Kidney epithelial cell (primary cell): ENCODE measurements around the gene SLC35F3. TPM values are rescaled to one million over a fixed set of nuclear protein-coding genes. Genes with fewer than 3 reads are reported as not detected.

Experiments
- DNase-seq: peaks from one replicate; pipeline ENCODE4 v3.0.0-alpha.2; 2010; ENCODE audit warnings: low read depth
- H3K27me3 ChIP-seq: 2 replicates; pipeline ENCODE4 v1.6.0; 2011; ENCODE audit warnings: low read length; ENCODE audit not compliant: control insufficient read depth, insufficient read depth
- H3K36me3 ChIP-seq: 2 replicates; pipeline ENCODE4 v1.5.1; 2011; ENCODE audit warnings: low read length; ENCODE audit not compliant: control insufficient read depth, insufficient read depth
- H3K4me3 ChIP-seq: 2 replicates; pipeline ENCODE4 v1.5.1; 2011; ENCODE audit warnings: low read depth, mild to moderate bottlenecking, control low read depth, low read length
- total RNA-seq: library from RNA; depleted of rRNA; stranded (reverse); fragments of >200 nt; gene quantifications from 2 replicates; pipeline ENCODE4 v1.2.3, GENCODE V29; 2015
- TF ChIP-seq, protein P1 (sequence below): IDR thresholded peaks from 2 replicates; pipeline ENCODE4 v1.5.1; 2011; ENCODE audit warnings: mild to moderate bottlenecking, moderate library complexity, low read length, control low read depth, inconsistent platforms; ENCODE audit not compliant: insufficient read depth, poor library complexity, severe bottlenecking

The SLC35F3 gene
- total RNA-seq, 1 donor from 2014 or later = 1.1 TPM

DNA sequence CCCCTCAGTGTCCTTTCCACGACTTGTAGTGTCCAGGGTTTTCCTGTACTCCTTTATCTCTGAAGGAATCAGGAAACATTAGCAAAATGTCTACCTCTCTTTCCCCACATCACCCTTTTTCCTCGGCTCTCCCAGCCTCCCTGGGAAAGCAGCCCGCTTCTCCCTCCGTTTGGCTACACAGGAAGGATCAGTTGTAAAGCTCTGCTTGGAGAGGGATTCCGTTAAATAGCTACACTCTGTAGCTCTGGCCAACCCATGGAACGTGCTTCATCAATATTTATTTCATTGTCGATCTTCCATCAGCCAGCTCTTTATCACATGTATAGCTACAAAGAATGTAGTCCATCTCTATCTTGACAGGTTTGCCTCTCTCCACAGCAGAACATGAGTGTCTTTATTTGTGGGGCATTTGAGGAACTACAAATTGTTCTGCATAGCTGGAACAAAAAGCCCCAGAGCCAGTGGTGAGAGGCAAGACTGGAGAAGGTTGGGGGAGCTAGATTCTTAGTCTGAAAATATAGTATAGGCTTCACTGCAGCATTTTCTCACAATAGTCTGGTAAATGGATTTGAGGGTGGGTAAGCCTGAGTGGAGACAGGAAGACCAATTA, 191.8 kb downstream of the SLC35F3 start:
- TF ChIP-seq, protein P1, sequence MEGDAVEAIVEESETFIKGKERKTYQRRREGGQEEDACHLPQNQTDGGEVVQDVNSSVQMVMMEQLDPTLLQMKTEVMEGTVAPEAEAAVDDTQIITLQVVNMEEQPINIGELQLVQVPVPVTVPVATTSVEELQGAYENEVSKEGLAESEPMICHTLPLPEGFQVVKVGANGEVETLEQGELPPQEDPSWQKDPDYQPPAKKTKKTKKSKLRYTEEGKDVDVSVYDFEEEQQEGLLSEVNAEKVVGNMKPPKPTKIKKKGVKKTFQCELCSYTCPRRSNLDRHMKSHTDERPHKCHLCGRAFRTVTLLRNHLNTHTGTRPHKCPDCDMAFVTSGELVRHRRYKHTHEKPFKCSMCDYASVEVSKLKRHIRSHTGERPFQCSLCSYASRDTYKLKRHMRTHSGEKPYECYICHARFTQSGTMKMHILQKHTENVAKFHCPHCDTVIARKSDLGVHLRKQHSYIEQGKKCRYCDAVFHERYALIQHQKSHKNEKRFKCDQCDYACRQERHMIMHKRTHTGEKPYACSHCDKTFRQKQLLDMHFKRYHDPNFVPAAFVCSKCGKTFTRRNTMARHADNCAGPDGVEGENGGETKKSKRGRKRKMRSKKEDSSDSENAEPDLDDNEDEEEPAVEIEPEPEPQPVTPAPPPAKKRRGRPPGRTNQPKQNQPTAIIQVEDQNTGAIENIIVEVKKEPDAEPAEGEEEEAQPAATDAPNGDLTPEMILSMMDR = no peak
- Histone ChIP-seq H3K4me3 (no peak overlapping the region), H3K27me3 (no peaks in the 10 kb centered on the region), H3K36me3 (no peaks in the 10 kb centered on the region)
- DNase-seq = no peak

DNA sequence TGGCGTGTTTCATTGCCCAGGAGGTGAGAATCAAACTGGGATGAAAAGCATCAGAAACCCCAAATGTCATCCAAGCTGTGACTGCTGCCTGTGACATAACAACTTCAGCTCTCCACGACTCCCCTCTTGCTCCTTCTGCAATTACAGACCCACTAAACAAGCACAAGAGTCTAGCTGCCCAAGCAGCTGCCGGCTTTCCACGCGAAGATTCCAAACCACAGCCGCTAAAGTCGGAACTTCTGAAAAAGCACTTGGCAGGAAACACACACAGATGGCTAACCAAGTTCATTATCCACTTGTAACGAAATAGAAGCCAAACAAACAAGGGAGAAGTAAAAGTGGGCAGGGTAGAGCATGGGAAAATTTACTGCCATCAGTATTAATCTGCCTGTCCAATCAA, 198.1 kb downstream of the SLC35F3 start:
- TF ChIP-seq, protein P1 = no peak
- Histone ChIP-seq H3K27me3 (no peaks in the 10 kb centered on the region), H3K36me3 (no peaks in the 10 kb centered on the region), H3K4me3 (no peak overlapping the region)
- DNase-seq = no peak

DNA sequence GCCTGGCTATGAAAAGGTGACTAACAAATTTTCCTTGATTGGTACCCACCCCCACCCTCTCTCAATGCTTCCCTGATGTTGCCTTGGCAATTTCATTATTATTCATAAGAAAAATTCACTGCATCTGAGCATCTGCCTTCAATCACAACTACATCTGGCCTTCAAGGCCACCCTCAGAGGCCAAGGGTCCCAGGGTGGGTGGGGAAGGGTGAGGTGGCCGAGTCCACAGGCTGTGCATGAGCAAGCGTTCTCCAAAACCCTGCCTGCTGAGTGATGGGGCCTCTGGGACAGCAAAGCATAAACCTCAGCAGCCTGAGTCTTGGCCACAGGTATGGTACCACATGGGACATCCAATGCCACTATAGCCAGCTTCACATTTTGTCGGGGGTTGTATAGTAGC, 198.7 kb downstream of the SLC35F3 start:
- no peak for DNase-seq
- Histone ChIP-seq H3K4me3 (no peak overlapping the region), H3K36me3 (no peaks in the 10 kb centered on the region), H3K27me3 (no peaks in the 10 kb centered on the region)
- TF ChIP-seq, protein P1 = no peak

DNA sequence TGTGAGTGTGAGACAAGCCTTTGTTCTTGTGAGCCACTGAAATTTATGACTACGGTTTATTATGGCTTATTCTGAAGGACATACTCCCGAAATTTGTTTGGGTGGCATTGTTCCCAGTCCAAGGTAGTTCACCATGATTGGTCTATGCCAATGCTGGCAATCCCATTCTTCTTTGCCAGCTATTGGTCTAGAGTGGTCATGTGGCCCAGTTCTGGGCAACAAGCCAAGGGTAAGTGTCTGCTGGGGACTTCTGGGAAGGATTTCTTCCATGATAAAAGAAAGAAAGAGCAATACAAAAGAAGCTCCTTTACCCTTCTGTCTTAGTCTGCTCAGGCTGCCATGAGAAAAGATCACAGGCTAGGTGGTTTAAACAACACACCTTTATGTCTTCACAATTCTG, 201.6 kb downstream of the SLC35F3 start:
- H3K4me3 ChIP-seq = no peak overlapping the region
- DNase-seq = no peak
- TF ChIP-seq, protein P1 = no peak

DNA sequence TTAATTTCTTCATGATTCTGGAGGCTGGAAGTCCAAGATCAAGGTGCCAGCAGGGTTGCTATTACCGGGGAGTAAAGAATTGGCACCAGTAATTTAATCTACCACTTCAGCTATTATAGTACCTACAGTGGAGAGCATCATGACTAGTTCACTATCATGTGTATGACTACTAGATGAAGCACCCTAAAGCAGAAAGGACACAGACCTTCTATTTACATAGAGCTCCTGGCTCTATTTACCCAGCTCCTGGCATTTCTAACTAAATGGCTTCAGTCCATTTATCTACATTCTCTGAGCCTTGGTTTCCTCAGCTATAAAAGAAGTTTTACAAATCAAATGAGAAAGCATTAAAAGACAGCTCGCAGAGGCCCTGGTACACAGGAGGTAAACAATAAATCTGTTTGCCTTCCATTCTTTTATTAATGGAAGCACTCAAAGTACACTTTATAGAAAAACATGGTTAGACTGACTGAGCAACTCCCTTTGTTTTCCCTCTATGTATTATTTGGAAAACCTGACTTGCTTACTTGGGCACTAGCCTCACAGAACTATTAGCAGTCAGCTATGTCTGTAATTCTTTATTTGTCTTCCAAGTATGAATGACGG, 203.0 kb downstream of the SLC35F3 start:
- no peaks in the 10 kb centered on the region for H3K27me3 ChIP-seq
- no peak for DNase-seq
- TF ChIP-seq, protein P1 = no peak
- no peaks in the 10 kb centered on the region for H3K36me3 ChIP-seq
- no peak overlapping the region for H3K4me3 ChIP-seq

More for the DNA sequence above, 201.6 kb downstream of the SLC35F3 start:
- Histone ChIP-seq H3K36me3 (no peaks in the 10 kb centered on the region), H3K27me3 (no peaks in the 10 kb centered on the region)

DNA sequence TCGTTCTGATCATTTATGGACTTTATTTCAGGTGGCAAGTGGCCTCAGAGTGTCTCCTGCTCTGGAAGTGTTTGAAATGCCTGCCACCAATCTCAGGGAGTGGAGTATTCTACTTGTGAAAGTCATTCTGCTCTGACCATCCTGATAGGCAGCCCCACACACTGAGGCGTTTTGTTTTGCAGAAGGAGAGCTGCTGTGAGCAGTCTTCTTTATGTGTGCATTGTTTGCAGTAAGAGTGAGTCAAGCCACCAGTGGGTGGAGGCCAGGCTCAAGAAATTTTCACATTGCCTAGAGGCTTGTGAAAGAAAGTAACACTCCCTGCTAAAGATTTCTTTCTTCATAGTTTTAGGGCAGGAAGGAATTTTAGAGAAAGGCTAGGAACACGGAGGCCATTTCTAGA, 204.4 kb downstream of the SLC35F3 start:
- Histone ChIP-seq H3K4me3 (no peak overlapping the region), H3K27me3 (no peaks in the 10 kb centered on the region), H3K36me3 (no peaks in the 10 kb centered on the region)
- TF ChIP-seq, protein P1 = no peak
- no peak for DNase-seq
